CD14-positive monocyte (primary cell): Measurements from ENCODE around the gene HYDIN. TPM values are rescaled to one million over a fixed set of nuclear protein-coding genes. Genes with fewer than 3 reads are reported as not detected.
A peak's percentile ranks its signal among the peaks of the same experiment; 100 is the strongest.

Source experiments
- DNase-seq, 3 donors: peaks; one replicate each; pipeline ENCODE4 v3.0.0-alpha.2; 2011 to 2022
- H2AFZ ChIP-seq: 2 replicates; pipeline ENCODE4 v1.6.0; 2012; ENCODE audit warnings: mild to moderate bottlenecking, low read depth, low read length, inconsistent platforms; ENCODE audit not compliant: insufficient read depth, poor library complexity, severe bottlenecking
- H3K27ac ChIP-seq, 2 donors: 1 replicate in 1 of 2; 2 replicates in 1 of 2; pipeline ENCODE4 v1.5.1; 2012 to 2013; ENCODE audit warnings: low read length in 2 of 2, control low read depth in 1 of 2, inconsistent platforms in 1 of 2, low read depth in 1 of 2, mild to moderate bottlenecking in 1 of 2
- H3K27me3 ChIP-seq, 2 donors: one replicate each; pipeline versions ENCODE4 v1.6.0 to v1.6.1; 2011 to 2013; ENCODE audit warnings: low read length in 2 of 2; ENCODE audit not compliant: control insufficient read depth in 2 of 2, insufficient read depth in 2 of 2
- H3K36me3 ChIP-seq, 2 donors: replicated peaks in 1 of 2; 1 replicate in 1 of 2; 2 replicates in 1 of 2; pipeline versions ENCODE4 v1.5.1 to v1.6.1; 2012 to 2013; ENCODE audit warnings: low read length in 2 of 2, control low read depth in 1 of 2, inconsistent platforms in 1 of 2, mild to moderate bottlenecking in 1 of 2; ENCODE audit not compliant: insufficient read depth in 2 of 2, control insufficient read depth in 1 of 2
- H3K4me1 ChIP-seq, 2 donors: 1 replicate in 1 of 2; 2 replicates in 1 of 2; pipeline versions ENCODE4 v1.5.1 to v1.6.1; 2012 to 2013; ENCODE audit warnings: low read length in 2 of 2, control low read depth in 1 of 2, inconsistent platforms in 1 of 2, mild to moderate bottlenecking in 1 of 2, moderate library complexity in 1 of 2; ENCODE audit not compliant: insufficient read depth in 2 of 2, control insufficient read depth in 1 of 2
- H3K4me2 ChIP-seq: replicated peaks from 2 replicates; pipeline ENCODE3; 2012; ENCODE audit warnings: low read length, moderate library complexity, mild to moderate bottlenecking; ENCODE audit not compliant: poor library complexity, severe bottlenecking; ENCODE audit errors: extremely low read depth
- H3K4me3 ChIP-seq, 3 experiments: fragments of 200-600 bp in 1 of 3; sonication (generic) in 1 of 3; replicated peaks in 1 of 3; 1 replicate in 2 of 3; 2 replicates in 1 of 3; pipeline ENCODE4 v1.5.1; 2011 to 2013; ENCODE audit warnings: low read length in 3 of 3, mild to moderate bottlenecking in 3 of 3, control low read depth in 2 of 3, low read depth in 2 of 3, inconsistent platforms in 1 of 3, moderate library complexity in 1 of 3
- H3K79me2 ChIP-seq: 2 replicates; pipeline ENCODE4 v1.6.0; 2012; ENCODE audit warnings: mild to moderate bottlenecking, control low read depth, inconsistent platforms, low read length, moderate library complexity; ENCODE audit not compliant: insufficient read depth
- H3K9ac ChIP-seq: 2 replicates; pipeline ENCODE4 v1.6.0; 2017; ENCODE audit warnings: low read length, mild to moderate bottlenecking; ENCODE audit not compliant: insufficient read depth, poor library complexity, severe bottlenecking
- H3K9me3 ChIP-seq, 2 donors: replicated peaks in 1 of 2; 1 replicate in 1 of 2; 2 replicates in 1 of 2; pipeline versions ENCODE4 v1.5.1 to v1.6.1; 2012 to 2013; ENCODE audit warnings: low read length in 2 of 2, control low read depth in 1 of 2; ENCODE audit not compliant: control insufficient read depth in 1 of 2, insufficient read depth in 1 of 2
- H4K20me1 ChIP-seq: 2 replicates; pipeline ENCODE4 v1.6.0; 2012; ENCODE audit warnings: mild to moderate bottlenecking, low read length, control low read depth, moderate library complexity; ENCODE audit not compliant: insufficient read depth
- H3K27ac Mint-ChIP-seq, 7 donors: one replicate each; pipeline ENCODE4 v1.8.0; 2020; ENCODE audit warnings: mild to moderate bottlenecking in 7 of 7, mixed read lengths in 7 of 7, moderate library complexity in 6 of 7, inconsistent platforms in 2 of 7
- H3K27me3 Mint-ChIP-seq, 3 donors: one replicate each; pipeline ENCODE4 v1.8.0; 2021 to 2022; ENCODE audit warnings: low read depth in 3 of 3, mild to moderate bottlenecking in 3 of 3, mixed read lengths in 3 of 3, moderate library complexity in 3 of 3, inconsistent platforms in 1 of 3
- H3K36me3 Mint-ChIP-seq, 2 donors: one replicate each; pipeline ENCODE4 v1.8.0; 2020; ENCODE audit warnings: mixed read lengths in 2 of 2, inconsistent platforms in 1 of 2, mild to moderate bottlenecking in 1 of 2
- H3K4me1 Mint-ChIP-seq: one replicate; pipeline ENCODE4 v1.8.0; 2020; ENCODE audit warnings: mild to moderate bottlenecking, mixed read lengths
- H3K4me3 Mint-ChIP-seq, 2 donors: one replicate each; pipeline ENCODE4 v1.8.0; 2020; ENCODE audit warnings: mild to moderate bottlenecking in 2 of 2, mixed read lengths in 2 of 2, moderate library complexity in 1 of 2
- H3K9me3 Mint-ChIP-seq, 7 donors: one replicate each; pipeline ENCODE4 v1.8.0; 2020 to 2022; ENCODE audit warnings: mixed read lengths in 7 of 7, mild to moderate bottlenecking in 6 of 7, moderate library complexity in 6 of 7, inconsistent platforms in 2 of 7
- WGBS: methylation state at CpG from one replicate; pipeline ENCODE4 v1.1.5; 2013; ENCODE audit warnings: missing lambda C conversion rate; ENCODE audit not compliant: insufficient coverage; 5-methylcytosine and 5-hydroxymethylcytosine counted together
- intact Hi-C, 2 donors: fragments of 100-400 bp; cut with micrococcal nuclease; formaldehyde crosslinking; loops; one replicate each; pipeline versions ENCODE4 v1.15.0 to v1.15.1; 2023
- polyA plus RNA-seq, 3 donors: library from polyadenylated mRNA; depleted of rRNA in 1 of 3; unstranded in 2 of 3; stranded (reverse) in 1 of 3; fragments of 300-500 nt in 2 of 3; fragments of >200 nt in 1 of 3; fragmentation: Illumina TruSeq in 2 of 3; gene quantifications; 1 replicate in 2 of 3; 2 replicates in 1 of 3; pipeline ENCODE4 v1.2.3, GENCODE V29; 2012 to 2021
- TF ChIP-seq, protein P1 (sequence below): fragments of 200-600 bp; IDR thresholded peaks from one replicate; pipeline ENCODE4 v1.8.0; 2022; ENCODE audit warnings: antibody characterized with exemption, mild to moderate bottlenecking

Gene HYDIN
- polyA plus RNA-seq, 3 donors = not detected

DNA sequence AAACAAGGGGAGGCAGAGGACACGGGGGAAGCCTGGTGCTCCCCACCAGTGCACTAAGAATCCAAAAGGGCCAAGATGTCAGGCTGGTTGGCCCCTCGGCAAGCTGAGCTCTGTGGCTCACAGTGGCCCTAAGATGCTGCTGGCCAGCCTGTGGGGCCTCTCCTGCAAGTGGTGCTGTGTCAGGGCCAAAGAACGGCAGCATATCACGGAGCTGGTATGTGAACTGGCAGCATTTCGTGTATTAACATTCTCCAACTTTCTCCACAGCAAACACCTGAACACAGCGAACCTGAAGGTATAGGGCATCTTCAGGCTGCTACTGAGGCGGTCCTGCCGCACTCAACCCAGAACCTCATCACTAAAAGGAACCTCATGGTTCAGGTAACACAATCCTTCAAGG is 464.3 kb downstream of the HYDIN start:
- no peaks in the 10 kb centered on the region for H3K9me3 ChIP-seq
- H3K4me3 ChIP-seq = no peak overlapping the region
- Mint-ChIP-seq H3K4me1 (no peaks in the 10 kb centered on the region), H3K27me3 (peaks cover 0 to 2% (median 0%) of the 10 kb centered on the region in 3 donors), H3K4me3 (no peak overlapping the region), H3K9me3 (no peaks in the 10 kb centered on the region), H3K27ac (peak overlapping the region in 1 of 7 donors; percentile 45), H3K36me3 (peaks cover 70 to 83% of the 10 kb centered on the region in 2 donors)
- H2AFZ ChIP-seq = no peak overlapping the region
- H3K79me2 ChIP-seq = no peaks in the 10 kb centered on the region
- H3K36me3 ChIP-seq = peaks cover 88 to 95% of the 10 kb centered on the region in 2 donors
- no peaks in the 10 kb centered on the region for H3K4me1 ChIP-seq
- H3K27ac ChIP-seq = no peak overlapping the region
- no peaks in the 10 kb centered on the region for H3K27me3 ChIP-seq
- WGBS = 100% methylated on average over 8 of the region's 8 CpGs
- TF ChIP-seq, protein P1, sequence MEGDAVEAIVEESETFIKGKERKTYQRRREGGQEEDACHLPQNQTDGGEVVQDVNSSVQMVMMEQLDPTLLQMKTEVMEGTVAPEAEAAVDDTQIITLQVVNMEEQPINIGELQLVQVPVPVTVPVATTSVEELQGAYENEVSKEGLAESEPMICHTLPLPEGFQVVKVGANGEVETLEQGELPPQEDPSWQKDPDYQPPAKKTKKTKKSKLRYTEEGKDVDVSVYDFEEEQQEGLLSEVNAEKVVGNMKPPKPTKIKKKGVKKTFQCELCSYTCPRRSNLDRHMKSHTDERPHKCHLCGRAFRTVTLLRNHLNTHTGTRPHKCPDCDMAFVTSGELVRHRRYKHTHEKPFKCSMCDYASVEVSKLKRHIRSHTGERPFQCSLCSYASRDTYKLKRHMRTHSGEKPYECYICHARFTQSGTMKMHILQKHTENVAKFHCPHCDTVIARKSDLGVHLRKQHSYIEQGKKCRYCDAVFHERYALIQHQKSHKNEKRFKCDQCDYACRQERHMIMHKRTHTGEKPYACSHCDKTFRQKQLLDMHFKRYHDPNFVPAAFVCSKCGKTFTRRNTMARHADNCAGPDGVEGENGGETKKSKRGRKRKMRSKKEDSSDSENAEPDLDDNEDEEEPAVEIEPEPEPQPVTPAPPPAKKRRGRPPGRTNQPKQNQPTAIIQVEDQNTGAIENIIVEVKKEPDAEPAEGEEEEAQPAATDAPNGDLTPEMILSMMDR = no peak
- no peak overlapping the region for H3K9ac ChIP-seq
- no peaks in the 10 kb centered on the region for H4K20me1 ChIP-seq
- no peak for DNase-seq
- no peak overlapping the region for H3K4me2 ChIP-seq
- intact Hi-C loops = no loop called here

DNA sequence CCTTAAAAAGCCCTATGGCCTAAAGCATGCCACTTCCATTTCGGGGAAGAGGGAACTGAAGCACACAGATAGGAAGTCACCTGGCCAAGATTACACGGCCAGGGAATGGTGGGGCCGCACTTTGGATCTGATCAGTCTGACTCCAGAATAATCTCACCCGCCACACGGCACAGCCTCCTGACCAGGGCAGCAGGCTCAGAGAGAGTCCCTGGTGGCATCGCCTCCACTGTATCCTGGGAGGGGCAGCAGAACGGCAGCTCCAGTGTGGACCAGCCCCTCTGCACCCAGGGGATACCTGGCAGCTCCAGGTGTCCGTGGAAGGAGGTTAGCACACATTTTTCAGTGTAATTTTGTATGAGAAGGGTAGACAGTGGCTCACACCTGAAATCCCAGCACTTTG is 465.0 kb downstream of the HYDIN start:
- Mint-ChIP-seq H3K36me3 (peaks cover 69 to 83% of the 10 kb centered on the region in 2 donors), H3K9me3 (no peaks in the 10 kb centered on the region), H3K4me3 (no peak overlapping the region), H3K27ac (no peak overlapping the region), H3K4me1 (no peaks in the 10 kb centered on the region), H3K27me3 (peaks cover 0 to 2% (median 0%) of the 10 kb centered on the region in 3 donors)
- no peak for DNase-seq
- peaks cover 87 to 96% of the 10 kb centered on the region in 2 donors for H3K36me3 ChIP-seq
- H4K20me1 ChIP-seq = no peaks in the 10 kb centered on the region
- no peaks in the 10 kb centered on the region for H3K27me3 ChIP-seq
- intact Hi-C loops = no loop called here
- no peak overlapping the region for H2AFZ ChIP-seq
- no peak overlapping the region for H3K4me2 ChIP-seq
- H3K9ac ChIP-seq = no peak overlapping the region
- no peaks in the 10 kb centered on the region for H3K79me2 ChIP-seq
- TF ChIP-seq, protein P1 = no peak
- H3K9me3 ChIP-seq = no peaks in the 10 kb centered on the region
- H3K4me3 ChIP-seq = no peak overlapping the region
- no peak overlapping the region for H3K27ac ChIP-seq
- H3K4me1 ChIP-seq = no peaks in the 10 kb centered on the region
- WGBS = 93% methylated on average over 8 of the region's 8 CpGs
